DOHH2 (cell line): ENCODE results near the gene TCF12.

ENCODE experiments used
- H3F3A ChIP-seq: fragments of 200-600 bp; sonication (generic), shearing (Covaris generic); 2 replicates; pipeline ENCODE4 v1.6.0; 2016; ENCODE audit warnings: antibody characterized with exemption, mild to moderate bottlenecking; ENCODE audit not compliant: control insufficient read depth, insufficient read depth
- H3K27ac ChIP-seq: fragments of 200-600 bp; sonication (generic); 2 replicates; pipeline ENCODE4 v1.5.1; 2014; ENCODE audit warnings: low read depth, mild to moderate bottlenecking, low read length, moderate library complexity
- H3K27me3 ChIP-seq: fragments of 200-600 bp; sonication (generic); 2 replicates; pipeline ENCODE4 v1.6.1; 2014; ENCODE audit warnings: mild to moderate bottlenecking, low read length, mixed read lengths; ENCODE audit not compliant: control insufficient read depth
- H3K36me3 ChIP-seq: fragments of 200-600 bp; sonication (generic); 2 replicates; pipeline ENCODE4 v1.6.1; 2014; ENCODE audit warnings: mild to moderate bottlenecking, low read length, moderate library complexity, mixed read lengths; ENCODE audit not compliant: control insufficient read depth
- H3K4me1 ChIP-seq: fragments of 200-600 bp; sonication (generic); 2 replicates; pipeline ENCODE4 v1.6.1; 2014; ENCODE audit warnings: mild to moderate bottlenecking, low read length, mixed read lengths; ENCODE audit not compliant: control insufficient read depth
- H3K4me2 ChIP-seq: fragments of 200-600 bp; sonication (generic); 2 replicates; pipeline ENCODE4 v1.6.0; 2014; ENCODE audit warnings: mild to moderate bottlenecking, low read length, moderate library complexity
- H3K4me3 ChIP-seq: fragments of 200-600 bp; sonication (generic); 2 replicates; pipeline ENCODE4 v1.5.1; 2014; ENCODE audit warnings: mild to moderate bottlenecking, low read length, mixed read lengths
- H3K79me2 ChIP-seq: fragments of 200-600 bp; sonication (generic); 2 replicates; pipeline ENCODE4 v1.6.1; 2014; ENCODE audit warnings: mild to moderate bottlenecking, low read length, mixed read lengths; ENCODE audit not compliant: control insufficient read depth
- H3K9me2 ChIP-seq: fragments of 200-600 bp; sonication (generic); replicated peaks from 2 replicates; pipeline ENCODE4 v1.6.1; 2014; ENCODE audit warnings: mild to moderate bottlenecking, low read length, mixed read lengths; ENCODE audit not compliant: control insufficient read depth
- H3K9me3 ChIP-seq: fragments of 200-600 bp; sonication (generic); 2 replicates; pipeline ENCODE4 v1.6.1; 2014; ENCODE audit warnings: antibody characterized with exemption, low read length, mixed read lengths; ENCODE audit not compliant: control insufficient read depth, insufficient read depth
- H4K20me1 ChIP-seq: fragments of 200-600 bp; sonication (generic); 2 replicates; pipeline ENCODE4 v1.6.0; 2014; ENCODE audit warnings: low read depth, mild to moderate bottlenecking, antibody characterized with exemption, low read length, moderate library complexity; ENCODE audit not compliant: control insufficient read depth, insufficient read depth
- CTCF ChIP-seq: fragments of 200-600 bp; sonication (generic); IDR thresholded peaks from one replicate; pipeline ENCODE4 v1.5.1; 2014; ENCODE audit warnings: antibody characterized with exemption, mild to moderate bottlenecking, low read depth, low read length; ENCODE audit not compliant: poor library complexity, severe bottlenecking
- EZH2phosphoT487 ChIP-seq: fragments of 200-600 bp; sonication (generic); IDR thresholded peaks from 2 replicates; pipeline ENCODE4 v1.6.1; 2017; ENCODE audit warnings: borderline replicate concordance, mild to moderate bottlenecking, antibody characterized with exemption, low read length, moderate library complexity, mixed read lengths

TCF12 gene

GRCh38 chr15:57314221-57314620, 395.8 kb downstream of the TCF12 start:
- no peaks in the 10 kb centered on the region for H4K20me1 ChIP-seq
- no peaks in the 10 kb centered on the region for H3K4me1 ChIP-seq
- no peaks in the 10 kb centered on the region for H3K9me2 ChIP-seq
- H3K79me2 ChIP-seq = no peaks in the 10 kb centered on the region
- H3K27me3 ChIP-seq = no peaks in the 10 kb centered on the region
- H3K4me2 ChIP-seq = no peak overlapping the region
- no peak for TF ChIP-seq EZH2phosphoT487
- no peak for TF ChIP-seq CTCF
- no peaks in the 10 kb centered on the region for H3K36me3 ChIP-seq
- no peaks in the 10 kb centered on the region for H3F3A ChIP-seq
- H3K4me3 ChIP-seq = no peak overlapping the region
- H3K27ac ChIP-seq = no peak overlapping the region
- no peaks in the 10 kb centered on the region for H3K9me3 ChIP-seq

- TF ChIP-seq EZH2phosphoT487 (no peak), CTCF (no peak)
- no peak overlapping the region for H3K4me3 ChIP-seq
- H3K27me3 ChIP-seq = no peaks in the 10 kb centered on the region
These were observed 398.0 kb downstream of the TCF12 start for GRCh38 chr15:57316451-57316850.

GRCh38 chr15:57319226-57319918, 400.9 kb downstream of the TCF12 start:
- Histone ChIP-seq H3K27me3 (no peaks in the 10 kb centered on the region), H3K4me3 (no peak overlapping the region), H3K9me3 (no peaks in the 10 kb centered on the region), H3K79me2 (no peaks in the 10 kb centered on the region), H3K9me2 (no peaks in the 10 kb centered on the region), H3K4me2 (no peak overlapping the region), H4K20me1 (no peaks in the 10 kb centered on the region), H3F3A (no peaks in the 10 kb centered on the region), H3K36me3 (no peaks in the 10 kb centered on the region), H3K4me1 (peaks cover 8% of the 10 kb centered on the region), H3K27ac (no peak overlapping the region)
- TF ChIP-seq CTCF = no peak
- no peak for TF ChIP-seq EZH2phosphoT487

More at GRCh38 chr15:57316451-57316850, 398.0 kb downstream of the TCF12 start:
- no peaks in the 10 kb centered on the region; the same call in 1 of the 2 replicates for H3K4me1 ChIP-seq
- no peaks in the 10 kb centered on the region for H3K79me2 ChIP-seq
- H4K20me1 ChIP-seq = no peaks in the 10 kb centered on the region
- no peaks in the 10 kb centered on the region for H3F3A ChIP-seq
- H3K27ac ChIP-seq = no peak overlapping the region
- H3K9me2 ChIP-seq = no peaks in the 10 kb centered on the region
- no peaks in the 10 kb centered on the region for H3K9me3 ChIP-seq
- no peak overlapping the region for H3K4me2 ChIP-seq
- H3K36me3 ChIP-seq = no peaks in the 10 kb centered on the region
